ENCODE measurements around the gene NOXA1. TPM values are rescaled to one million over a fixed set of nuclear protein-coding genes. Genes with fewer than 3 reads are reported as not detected.

Gene NOXA1
- total and polyA plus RNA-seq, 2 of the 8 experiments (the other 6 are each of a cell fraction or from before 2014, with no cell fraction given) = 0.34 to 0.91 TPM

- TF ChIP-seq CHD7 (IDR thresholded peaks at IDR 0.05; ENCODE audit: insufficient replicate concordance, low read length) (no peak), RNF2 (IDR thresholded peaks at IDR 0.05; ENCODE audit: borderline replicate concordance, low read depth, low read length, missing control alignments, poor library complexity, severe bottlenecking) (no peak), BRCA1 (IDR thresholded peaks at IDR 0.05; ENCODE audit: low read depth, low read length) (no peak), RBBP5 (IDR thresholded peaks at IDR 0.05; ENCODE audit: borderline replicate concordance, low read depth, low read length) (no peak), MAFK (IDR thresholded peaks at IDR 0.05; ENCODE audit: low read depth, low read length) (no peak), NANOG (IDR thresholded peaks at IDR 0.05; ENCODE audit: insufficient read depth, low read depth, low read length, poor library complexity, severe bottlenecking) (no peak), MAX (IDR thresholded peaks at IDR 0.05) (no peak), TAF7 (optimal IDR thresholded peaks at IDR 0.05; ENCODE audit: borderline replicate concordance, low read depth, low read length) (no peak)
Observed at GRCh38 chr9:137428311-137428630, 5.1 kb downstream of the NOXA1 start (continued).
